Mucosa of descending colon (tissue), 3 donors: ENCODE results near the gene FAM193B. TPM values are rescaled to one million over a fixed set of nuclear protein-coding genes. Genes with fewer than 3 reads are reported as not detected.

Experiments used
- ATAC-seq: fragments of 200-7000 bp; cut with Tn5 transposase; one replicate; pipeline ENCODE4 v1.9.1; 2020; ENCODE audit warnings: mild to moderate bottlenecking, moderate library complexity
- DNase-seq, 3 donors: peaks; one replicate each; pipeline ENCODE4 v3.0.0-alpha.2; 2020
- H3K36me3 ChIP-seq: fragments of 200-600 bp; one replicate; pipeline ENCODE4 v1.8.0; 2021; ENCODE audit warnings: low read depth, mild to moderate bottlenecking
- H3K4me1 ChIP-seq: fragments of 200-600 bp; one replicate; pipeline ENCODE4 v1.8.0; 2021; ENCODE audit warnings: low read depth, mild to moderate bottlenecking
- H3K4me3 ChIP-seq: fragments of 200-600 bp; one replicate; pipeline ENCODE4 v1.8.0; 2021; ENCODE audit warnings: mild to moderate bottlenecking
- H3K9me3 ChIP-seq: fragments of 200-600 bp; one replicate; pipeline ENCODE4 v1.8.0; 2021; ENCODE audit warnings: mild to moderate bottlenecking
- CTCF ChIP-seq: fragments of 200-600 bp; IDR thresholded peaks from one replicate; pipeline ENCODE4 v1.8.0; 2022; ENCODE audit warnings: antibody characterized with exemption, mild to moderate bottlenecking
- intact Hi-C, 2 donors: fragments of 100-400 bp; cut with DNase I in 1 of 2; cut with micrococcal nuclease in 1 of 2; formaldehyde crosslinking; loops; one replicate each; pipeline versions ENCODE4 v1.11.0 to v1.11.1; 2022; cut with DNase I, micrococcal nuclease
- total RNA-seq, 3 donors: library from RNA; stranded (reverse); fragmentation: NEBNext Ultra II Directional in 2 of 3; extraction: Animal tissue kit (Norgen Biotek cat#: 25700) in 2 of 3; gene quantifications; one replicate each; pipeline versions ENCODE4 v1.2.1 to v1.2.4, GENCODE V29; 2021 to 2023
- donor health status: DM: no; HTN: no; CAD: no; lungs with moderate emphysema.
- donor health status: DM: no; HTN: no; CAD: no.
- donor health status: DM: no; HTN: yes; CAD: no.

Gene FAM193B
- total RNA-seq, 3 donors from 2014 or later = 57.7 to 83.9 (median 75.2) TPM

DNA sequence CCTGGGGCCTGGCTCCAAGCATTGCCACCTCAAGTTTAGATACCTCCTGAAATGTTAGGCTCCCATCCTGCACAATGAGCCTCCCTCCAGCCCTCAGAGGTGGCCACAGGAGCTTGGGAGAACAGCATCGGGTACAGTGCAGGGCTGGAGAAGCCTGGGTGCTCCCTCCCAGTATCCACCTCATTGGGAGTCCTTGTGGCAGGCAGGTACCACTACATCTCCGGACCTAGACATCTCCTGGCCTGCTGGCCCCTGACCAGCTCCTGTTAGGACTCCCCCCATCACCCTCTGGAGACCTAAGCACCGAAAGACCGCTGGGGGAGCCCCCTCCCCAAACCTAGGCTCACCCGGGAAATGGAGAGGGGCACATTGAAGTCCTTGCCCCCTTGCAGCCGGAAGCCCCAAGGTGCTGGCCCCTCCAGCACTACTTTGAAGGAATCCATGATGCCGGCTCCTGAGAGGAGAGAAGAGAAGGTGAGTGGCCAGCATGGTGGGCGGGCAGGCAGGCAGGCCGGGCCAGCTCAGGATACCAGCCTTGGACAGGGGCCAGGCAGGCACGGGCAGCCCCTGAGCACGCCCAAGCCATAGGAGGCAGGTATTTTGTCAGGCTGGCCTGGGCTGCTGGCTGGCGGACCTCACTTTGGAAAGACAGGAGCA is 58.2 kb downstream of the FAM193B start:
- DNase-seq (no peak), ATAC-seq (no peak)
- intact Hi-C loops = no loop called here
- no peaks in the 10 kb centered on the region for H3K36me3 ChIP-seq
- TF ChIP-seq CTCF = no peak
- H3K4me3 ChIP-seq = no peak overlapping the region
- no peaks in the 10 kb centered on the region for H3K9me3 ChIP-seq
- H3K4me1 ChIP-seq = peaks cover 29% of the 10 kb centered on the region

GRCh38 chr5:177495243-177496060 is 58.9 kb downstream of the FAM193B start:
- TF ChIP-seq CTCF = no peak

GRCh38 chr5:177494346-177495195 is 59.8 kb downstream of the FAM193B start:
- H3K4me1 ChIP-seq = peaks cover 29% of the 10 kb centered on the region
- no peak for TF ChIP-seq CTCF
- no peak overlapping the region for H3K4me3 ChIP-seq
- intact Hi-C loops = no loop called here
- no peaks in the 10 kb centered on the region for H3K36me3 ChIP-seq
- no peaks in the 10 kb centered on the region for H3K9me3 ChIP-seq
- DNase-seq (peak in 2 of 3 donors; percentile 65 to 77), ATAC-seq (peak; percentile 26)

More at GRCh38 chr5:177495243-177496060, 58.9 kb downstream of the FAM193B start:
- peak in 2 of 3 donors; percentile 67 to 74 for DNase-seq
- no peak for ATAC-seq
- intact Hi-C loops = no loop called here
- Histone ChIP-seq H3K36me3 (no peaks in the 10 kb centered on the region), H3K4me1 (peaks cover 29% of the 10 kb centered on the region), H3K9me3 (no peaks in the 10 kb centered on the region), H3K4me3 (no peak overlapping the region)

DNA sequence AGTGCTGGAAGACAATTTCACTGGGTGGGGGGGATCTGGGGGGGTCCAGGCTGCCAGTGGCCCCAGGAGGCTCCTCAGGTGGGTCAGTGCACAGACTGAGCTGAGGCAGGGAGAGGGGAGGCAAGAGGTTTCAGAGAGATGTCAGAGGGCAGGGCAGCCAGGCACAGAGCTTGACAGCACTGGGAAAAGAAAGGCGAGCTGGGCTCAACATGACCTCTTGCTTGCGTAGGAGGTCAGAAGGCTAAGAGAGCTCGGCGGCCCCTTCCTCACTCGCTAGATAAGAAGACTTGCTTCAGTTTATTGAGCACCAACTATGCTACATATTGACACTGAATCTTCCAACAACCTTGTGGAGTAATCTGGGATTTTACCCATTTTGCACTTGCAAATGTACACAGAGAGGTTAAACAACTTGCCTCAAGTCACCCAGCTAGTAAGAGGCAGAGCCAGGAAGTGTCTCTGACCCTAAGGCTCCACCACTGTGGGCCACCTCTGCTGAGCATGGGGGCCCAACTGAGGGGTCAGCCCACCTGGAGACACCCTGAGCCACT is 60.5 kb downstream of the FAM193B start:
- intact Hi-C loops = no loop called here

More for the DNA sequence above, 60.5 kb downstream of the FAM193B start:
- Histone ChIP-seq H3K9me3 (no peaks in the 10 kb centered on the region), H3K36me3 (no peaks in the 10 kb centered on the region), H3K4me1 (peaks cover 34% of the 10 kb centered on the region), H3K4me3 (no peak overlapping the region)
- TF ChIP-seq CTCF = no peak
- ATAC-seq (no peak), DNase-seq (no peak)
